HepG2 (cell line): Measurements from ENCODE around the gene KLC4. TPM values are rescaled to one million over a fixed set of nuclear protein-coding genes. Genes with fewer than 3 reads are reported as not detected.

Experiments
- ATF7-NPFF ChIP-seq: sonication (generic); formaldehyde crosslinking; IDR thresholded peaks from 2 replicates; pipeline ENCODE4 v1.8.1; 2023; ENCODE audit warnings: mild to moderate bottlenecking, low read depth, missing genetic modification reagents, moderate library complexity
- BHLHE40 ChIP-seq: IDR thresholded peaks from 2 replicates; pipeline ENCODE4 v1.6.1; 2011; ENCODE audit warnings: low read length, improper control_type of control experiment
- DR1 ChIP-seq: sonication (generic); formaldehyde crosslinking; IDR thresholded peaks from 2 replicates; pipeline ENCODE4 v1.8.0; 2021; ENCODE audit warnings: mild to moderate bottlenecking, missing genetic modification reagents, inconsistent platforms
- GABPB1 ChIP-seq: IDR thresholded peaks from 2 replicates; pipeline ENCODE4 v1.6.1; 2016; ENCODE audit warnings: mild to moderate bottlenecking, missing genetic modification reagents, moderate library complexity, missing compliant biosample characterization
- HIVEP1 ChIP-seq: sonication (generic); formaldehyde crosslinking; IDR thresholded peaks from 2 replicates; pipeline ENCODE4 v1.4.0; 2020; ENCODE audit warnings: mild to moderate bottlenecking, missing genetic modification reagents
- HNF4A ChIP-seq: sonication (generic); formaldehyde crosslinking; IDR thresholded peaks from 2 replicates; pipeline ENCODE4 v1.4.0; 2020; ENCODE audit warnings: missing genetic modification reagents
- KAT2B ChIP-seq: fragments of 150-350 bp; IDR thresholded peaks from 2 replicates; pipeline ENCODE4 v1.6.1; 2014; ENCODE audit warnings: low read depth, low read length, borderline replicate concordance
- MIXL1 ChIP-seq: IDR thresholded peaks from 2 replicates; pipeline ENCODE4 v1.6.1; 2016
- MTA1 ChIP-seq: sonication (generic); formaldehyde crosslinking; IDR thresholded peaks from 2 replicates; pipeline ENCODE4 v1.4.0; 2020; ENCODE audit warnings: missing genetic modification reagents, mild to moderate bottlenecking, borderline replicate concordance
- NFE2L1 ChIP-seq: sonication (generic); formaldehyde crosslinking; IDR thresholded peaks from 2 replicates; pipeline ENCODE4 v1.4.0; 2020; ENCODE audit warnings: missing genetic modification reagents, mild to moderate bottlenecking, borderline replicate concordance
- NONO ChIP-seq, 2 experiments: fragments of 450-650 bp in 1 of 2; sonication (generic) in 1 of 2; formaldehyde crosslinking in 1 of 2; IDR thresholded peaks in 1 of 2; conservative IDR thresholded peaks in 1 of 2; 2 replicates each; pipeline versions ENCODE4 v1.6.1 to v1.8.0; 2017 to 2022; ENCODE audit warnings: mild to moderate bottlenecking in 1 of 2, missing genetic modification reagents in 1 of 2, moderate library complexity in 1 of 2
- NR3C1 ChIP-seq: sonication (generic); formaldehyde crosslinking; IDR thresholded peaks from 2 replicates; pipeline ENCODE4 v1.4.0; 2020; ENCODE audit warnings: missing genetic modification reagents
- PITX1 ChIP-seq: sonication (generic); formaldehyde crosslinking; IDR thresholded peaks from 2 replicates; pipeline ENCODE4 v1.5.1; 2020; ENCODE audit warnings: mild to moderate bottlenecking, missing genetic modification reagents
- SP5 ChIP-seq: IDR thresholded peaks from 2 replicates; pipeline ENCODE4 v1.6.1; 2016; ENCODE audit warnings: low read depth, borderline replicate concordance
- SRY ChIP-seq: sonication (generic); formaldehyde crosslinking; IDR thresholded peaks from 2 replicates; pipeline ENCODE4 v1.8.0; 2022; ENCODE audit warnings: mild to moderate bottlenecking, missing genetic modification reagents
- STAG1 ChIP-seq: sonication (generic); formaldehyde crosslinking; IDR thresholded peaks from 2 replicates; pipeline ENCODE4 v1.4.0; 2020; ENCODE audit warnings: missing genetic modification reagents
- STAT5B ChIP-seq: sonication (generic); formaldehyde crosslinking; IDR thresholded peaks from 2 replicates; pipeline ENCODE4 v1.4.0; 2020; ENCODE audit warnings: missing genetic modification reagents
- TSC22D2 ChIP-seq: sonication (generic); formaldehyde crosslinking; IDR thresholded peaks from 2 replicates; pipeline ENCODE4 v1.5.1; 2020; ENCODE audit warnings: missing genetic modification reagents, mild to moderate bottlenecking, borderline replicate concordance
- ZBTB42 ChIP-seq: sonication (generic); formaldehyde crosslinking; IDR thresholded peaks from 2 replicates; pipeline ENCODE4 v1.5.0; 2020; ENCODE audit warnings: mild to moderate bottlenecking, missing genetic modification reagents
- ZFP82 ChIP-seq: sonication (generic); formaldehyde crosslinking; IDR thresholded peaks from 2 replicates; pipeline ENCODE4 v1.5.1; 2020; ENCODE audit warnings: mild to moderate bottlenecking, missing genetic modification reagents, borderline replicate concordance
- ZNF3 ChIP-seq: IDR thresholded peaks from 2 replicates; pipeline ENCODE4 v1.7.0; 2017; ENCODE audit warnings: inconsistent platforms
- ZNF335 ChIP-seq: sonication (generic); formaldehyde crosslinking; IDR thresholded peaks from 2 replicates; pipeline ENCODE4 v1.4.0; 2020; ENCODE audit warnings: missing genetic modification reagents
- ZNF530 ChIP-seq: sonication (generic); formaldehyde crosslinking; IDR thresholded peaks from 2 replicates; pipeline ENCODE4 v1.5.0; 2020; ENCODE audit warnings: low read depth, mild to moderate bottlenecking, missing genetic modification reagents
- ZNF614 ChIP-seq: IDR thresholded peaks from 2 replicates; pipeline ENCODE4 v1.6.1; 2018; ENCODE audit warnings: missing biosample characterization, missing genetic modification reagents, inconsistent platforms, borderline replicate concordance
- ZNF652 ChIP-seq: IDR thresholded peaks from 2 replicates; pipeline ENCODE4 v1.6.1; 2016; ENCODE audit warnings: low read depth, borderline replicate concordance
- ZNF670 ChIP-seq: sonication (generic); formaldehyde crosslinking; IDR thresholded peaks from 2 replicates; pipeline ENCODE4 v1.8.0; 2022; ENCODE audit warnings: mild to moderate bottlenecking, missing genetic modification reagents, borderline replicate concordance
- ZSCAN29 ChIP-seq: sonication (generic); formaldehyde crosslinking; conservative IDR thresholded peaks from 2 replicates; pipeline ENCODE4 v1.4.0; 2020; ENCODE audit warnings: mild to moderate bottlenecking, missing genetic modification reagents
- polyA plus RNA-seq, 8 experiments: library from polyadenylated mRNA; depleted of rRNA in 3 of 8; stranded (reverse) in 7 of 8; unstranded in 1 of 8; fragments of >200 nt; fragmentation: Illumina TruSeq in 4 of 8; extraction: Trizol in 4 of 8; gene quantifications; 2 replicates each; pipeline versions ENCODE4 v1.2.1 to v1.2.3, GENCODE V29; 2011 to 2016; ENCODE audit warnings: low read depth in 4 of 8, missing spikeins in 1 of 8, mixed read lengths in 1 of 8; ENCODE audit not compliant: insufficient read depth in 1 of 8
- total RNA-seq, 5 experiments: library from RNA; depleted of rRNA; stranded (reverse); fragments of >200 nt; fragmentation: Illumina TruSeq; extraction: Trizol; gene quantifications; 2 replicates each; pipeline ENCODE4 v1.2.3, GENCODE V29; 2016; ENCODE audit warnings: low read depth in 1 of 5
- TF ChIP-seq, protein P1 (sequence below): sonication (generic); formaldehyde crosslinking; conservative IDR thresholded peaks from 2 replicates; pipeline ENCODE4 v1.4.0; 2020; ENCODE audit warnings: missing genetic modification reagents
- TF ChIP-seq, protein P2 (sequence below): sonication (generic); formaldehyde crosslinking; IDR thresholded peaks from 2 replicates; pipeline ENCODE4 v1.5.1; 2020; ENCODE audit warnings: missing genetic modification reagents, mild to moderate bottlenecking, borderline replicate concordance

KLC4 gene
- total and polyA plus RNA-seq, 2 of the 13 experiments (the other 11 are each of a cell fraction or from before 2014, with no cell fraction given): 45.4 to 70.4 TPM

DNA sequence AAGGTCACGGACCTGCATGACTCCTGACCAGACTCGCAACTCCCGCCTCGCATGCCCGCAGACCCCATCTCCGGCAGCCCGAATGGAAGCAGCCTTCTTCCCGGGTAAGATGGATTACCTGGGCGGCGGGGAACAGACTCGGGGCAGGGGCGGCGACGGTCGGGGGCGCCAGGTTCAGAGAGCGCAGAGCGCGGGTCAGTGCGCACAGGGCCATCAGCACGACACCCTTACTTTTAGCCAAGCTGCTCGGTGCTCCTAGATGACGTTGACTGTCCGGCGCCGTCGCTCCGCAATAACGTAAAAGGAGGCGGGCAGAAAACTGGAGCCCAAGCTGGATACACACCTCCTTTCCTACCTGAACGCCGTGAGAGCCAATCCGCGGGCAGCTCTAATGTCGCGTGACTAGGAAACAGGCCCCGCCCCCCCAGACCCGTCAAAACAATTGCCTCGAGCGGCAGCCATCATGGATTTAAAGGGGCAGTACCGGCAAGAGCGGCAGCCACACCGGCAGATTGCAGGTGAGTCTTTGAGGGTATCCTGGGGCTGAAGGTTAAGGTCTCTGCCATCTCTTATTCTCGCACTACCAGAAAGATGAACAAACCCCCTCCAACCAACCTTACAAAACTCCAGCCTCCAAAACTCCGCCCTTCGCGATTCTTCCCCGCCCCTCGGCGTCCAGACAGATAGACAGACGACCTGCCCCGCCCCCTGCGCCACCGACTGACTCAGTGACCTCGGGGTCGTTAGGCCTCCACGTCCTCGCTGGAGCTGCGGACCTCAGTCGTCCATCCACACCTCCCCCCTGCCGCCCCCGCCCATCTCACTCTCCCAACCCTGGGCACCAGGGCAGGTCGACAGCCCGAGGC, at the start of gene KLC4, which contains the start of gene MRPL2 (continued):
- no peak for TF ChIP-seq NONO (IDR thresholded peaks at IDR 0.05)
- no peak for TF ChIP-seq NONO (CRISPR knock-in tag; conservative IDR thresholded peaks at IDR 0.05)
- no peak for TF ChIP-seq ZNF530
- TF ChIP-seq ZNF670 (CRISPR knock-in tag): peak; percentile 86; the same call in 1 of the 2 replicates
- 0 out of 2 replicates have a peak, but pooled peaks have one; percentile 34 for TF ChIP-seq TSC22D2 (CRISPR knock-in tag)
- TF ChIP-seq ZBTB42 (CRISPR knock-in tag): peak; percentile 49; the same call in 1 of the 2 replicates
- TF ChIP-seq MIXL1 (CRISPR knock-in tag): peak; percentile 37; the same call in 1 of the 2 replicates
- TF ChIP-seq HNF4A (CRISPR knock-in tag): peak; percentile 49; the same call in 1 of the 2 replicates
- no peak for TF ChIP-seq ZNF652 (CRISPR knock-in tag)
- TF ChIP-seq SP5: peak; percentile 98
- TF ChIP-seq, protein P1, sequence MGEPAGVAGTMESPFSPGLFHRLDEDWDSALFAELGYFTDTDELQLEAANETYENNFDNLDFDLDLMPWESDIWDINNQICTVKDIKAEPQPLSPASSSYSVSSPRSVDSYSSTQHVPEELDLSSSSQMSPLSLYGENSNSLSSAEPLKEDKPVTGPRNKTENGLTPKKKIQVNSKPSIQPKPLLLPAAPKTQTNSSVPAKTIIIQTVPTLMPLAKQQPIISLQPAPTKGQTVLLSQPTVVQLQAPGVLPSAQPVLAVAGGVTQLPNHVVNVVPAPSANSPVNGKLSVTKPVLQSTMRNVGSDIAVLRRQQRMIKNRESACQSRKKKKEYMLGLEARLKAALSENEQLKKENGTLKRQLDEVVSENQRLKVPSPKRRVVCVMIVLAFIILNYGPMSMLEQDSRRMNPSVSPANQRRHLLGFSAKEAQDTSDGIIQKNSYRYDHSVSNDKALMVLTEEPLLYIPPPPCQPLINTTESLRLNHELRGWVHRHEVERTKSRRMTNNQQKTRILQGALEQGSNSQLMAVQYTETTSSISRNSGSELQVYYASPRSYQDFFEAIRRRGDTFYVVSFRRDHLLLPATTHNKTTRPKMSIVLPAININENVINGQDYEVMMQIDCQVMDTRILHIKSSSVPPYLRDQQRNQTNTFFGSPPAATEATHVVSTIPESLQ (CRISPR knock-in tag): peak; percentile 31; the same call in 1 of the 2 replicates
- TF ChIP-seq MTA1 (CRISPR knock-in tag): no peak
- no peak for TF ChIP-seq STAG1
- TF ChIP-seq SRY (CRISPR knock-in tag): peak; percentile 51; the same call in 1 of the 2 replicates
- TF ChIP-seq BHLHE40: peak; percentile 82
- TF ChIP-seq STAT5B (CRISPR knock-in tag): no peak
- peak; percentile 82; the same call in 1 of the 2 replicates for TF ChIP-seq ZNF335
- TF ChIP-seq ZFP82: peak; percentile 41; the same call in 1 of the 2 replicates
- TF ChIP-seq ATF7-NPFF (CRISPR knock-in tag): no peak
- TF ChIP-seq GABPB1: peak; percentile 84
- TF ChIP-seq, protein P2, sequence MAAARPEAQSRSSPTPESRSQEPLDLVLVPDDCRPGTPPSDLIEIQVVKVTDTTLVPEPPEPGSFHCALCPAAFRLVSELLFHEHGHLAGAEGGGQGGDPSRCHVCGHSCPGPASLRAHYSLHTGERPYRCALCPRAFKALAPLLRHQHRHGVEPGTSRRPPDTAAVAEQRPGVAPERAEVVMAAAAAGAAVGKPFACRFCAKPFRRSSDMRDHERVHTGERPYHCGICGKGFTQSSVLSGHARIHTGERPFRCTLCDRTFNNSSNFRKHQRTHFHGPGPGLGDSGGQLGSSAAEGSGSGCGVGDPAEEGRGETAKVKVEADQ (CRISPR knock-in tag): 0 out of 2 replicates have a peak, but pooled peaks have one; percentile 82
- peak; percentile 48; the same call in 1 of the 2 replicates for TF ChIP-seq PITX1 (CRISPR knock-in tag)
- peak; percentile 97 for TF ChIP-seq ZNF3 (CRISPR knock-in tag)
- no peak for TF ChIP-seq KAT2B
- TF ChIP-seq ZNF614 (CRISPR knock-in tag): peak; percentile 35; the same call in 1 of the 2 replicates
- TF ChIP-seq NFE2L1 (CRISPR knock-in tag): peak; percentile 43; the same call in 1 of the 2 replicates
- TF ChIP-seq ZSCAN29 (CRISPR knock-in tag): 0 out of 2 replicates have a peak, but pooled peaks have one; percentile 27
- TF ChIP-seq NR3C1 (CRISPR knock-in tag): no peak
- no peak; the same call in 1 of the 2 replicates for TF ChIP-seq HIVEP1 (CRISPR knock-in tag)
- TF ChIP-seq DR1 (CRISPR knock-in tag): peak; percentile 86
